SH-SY5Y (cell line): ENCODE data around the gene GPR176.

Source experiments
- GATA2 ChIP-seq: IDR thresholded peaks from 2 replicates; pipeline ENCODE4 v1.6.1; 2011; ENCODE audit warnings: mild to moderate bottlenecking, low read depth, low read length
- GATA3 ChIP-seq: IDR thresholded peaks from 2 replicates; pipeline ENCODE4 v1.6.1; 2011; ENCODE audit warnings: low read depth, mild to moderate bottlenecking, low read length, moderate library complexity

- TF ChIP-seq GATA2 (no peak), GATA3 (no peak)
Observed at GRCh38 chr15:39918688-39919385, 1.2 kb downstream of the GPR176 start.
